HG03066 (cell line): Measurements from ENCODE around the gene MDN1.
A peak's percentile ranks its signal among the peaks of the same experiment; 100 is the strongest.
"Not testable (repeated sequence)": the region's sequence is repeated elsewhere in the genome, so short reads cannot be mapped to it uniquely, and the experiment has no call there.

Source experiments
- ATAC-seq: cut with Tn5 transposase; IDR thresholded peaks from one replicate; pipeline ENCODE4 v1.9.1; 2021; ENCODE audit warnings: low read depth; ENCODE audit not compliant: unreplicated experiment

The MDN1 gene

DNA sequence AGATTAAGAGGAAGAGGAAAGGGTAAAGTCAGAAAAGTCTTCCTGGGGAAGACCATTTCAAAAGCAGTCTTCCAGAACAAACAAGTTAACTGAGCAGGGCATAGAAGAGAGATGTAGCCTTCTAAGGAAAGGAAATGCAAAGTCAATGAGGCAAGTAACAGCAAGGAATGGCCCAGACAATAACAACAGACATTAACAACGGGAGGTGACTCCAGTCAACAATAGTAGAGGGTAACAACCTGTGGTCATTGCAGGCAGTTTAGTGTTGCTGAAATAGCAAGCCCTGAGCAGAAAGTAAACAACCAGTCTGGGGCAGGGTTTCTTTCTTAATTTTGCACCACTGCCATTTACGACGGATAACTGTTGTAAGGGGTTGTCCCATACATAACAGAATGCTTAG is 2.1 kb downstream of the MDN1 start:
- no peak for ATAC-seq

DNA sequence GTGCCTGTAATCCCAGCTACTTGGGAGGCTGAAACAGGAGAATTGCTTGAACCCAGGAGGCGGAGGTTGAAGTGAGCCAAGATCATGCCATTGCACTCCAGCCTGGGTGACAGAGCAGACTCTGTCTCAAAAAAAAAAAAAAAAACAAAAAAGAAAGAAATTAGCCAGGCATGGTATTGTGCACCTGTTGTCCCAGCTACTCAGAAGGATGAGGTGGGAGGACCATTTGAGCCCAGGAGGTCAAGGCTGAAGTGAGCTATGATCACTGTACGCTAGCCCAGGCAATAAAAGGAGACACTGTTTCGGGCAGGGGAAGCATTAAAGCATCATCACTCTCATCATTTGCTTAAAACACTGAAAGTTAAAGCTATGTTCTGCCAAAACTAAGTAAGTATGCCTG is 6.2 kb downstream of the MDN1 start:
- ATAC-seq, result not testable (repeated sequence)

DNA sequence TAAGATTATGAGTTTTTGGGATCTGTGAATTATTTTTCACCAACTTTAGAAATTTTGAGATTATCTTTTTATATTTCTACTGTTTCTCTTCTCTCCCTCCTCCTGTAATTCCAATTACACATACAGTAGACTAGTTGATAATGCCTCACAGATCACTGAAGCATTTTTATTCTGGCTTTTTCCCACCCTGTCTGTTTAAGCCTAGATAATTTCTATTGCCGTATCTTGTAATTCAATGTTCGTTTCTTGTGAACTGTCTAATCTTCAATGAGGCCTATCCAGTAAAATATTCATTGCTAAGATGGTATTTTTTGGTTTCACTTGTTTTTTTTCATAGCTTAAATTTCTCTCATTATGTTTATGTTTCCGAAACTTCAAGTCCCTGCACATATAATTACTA is 12.0 kb downstream of the MDN1 start:
- no peak for ATAC-seq

DNA sequence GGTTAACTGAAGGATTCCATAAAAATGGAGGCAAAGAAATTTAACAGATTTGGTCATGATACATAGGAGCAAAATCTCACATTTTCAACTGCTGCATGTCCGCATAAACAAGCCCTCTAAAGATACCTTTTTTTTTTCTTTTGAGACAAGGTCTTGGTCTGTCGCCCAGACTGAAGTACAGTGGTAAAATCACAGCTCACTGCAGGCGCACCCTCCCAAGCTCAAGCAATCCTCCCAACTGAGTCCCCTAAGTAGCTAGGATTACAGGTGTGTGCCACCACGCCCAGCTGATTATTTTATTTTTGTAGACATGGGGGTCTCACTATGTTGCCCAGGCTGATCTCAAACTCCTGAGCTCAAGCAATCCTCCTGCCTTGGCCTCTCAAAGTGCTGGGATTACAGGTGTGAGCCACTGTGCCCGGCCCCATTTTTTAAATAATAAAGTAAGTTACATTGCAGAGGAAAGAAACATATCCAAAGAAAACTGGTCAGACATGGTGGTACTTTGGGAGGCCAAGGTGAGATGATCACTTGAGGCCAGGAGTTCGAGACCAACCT is 13.7 kb downstream of the MDN1 start:
- no peak for ATAC-seq

DNA sequence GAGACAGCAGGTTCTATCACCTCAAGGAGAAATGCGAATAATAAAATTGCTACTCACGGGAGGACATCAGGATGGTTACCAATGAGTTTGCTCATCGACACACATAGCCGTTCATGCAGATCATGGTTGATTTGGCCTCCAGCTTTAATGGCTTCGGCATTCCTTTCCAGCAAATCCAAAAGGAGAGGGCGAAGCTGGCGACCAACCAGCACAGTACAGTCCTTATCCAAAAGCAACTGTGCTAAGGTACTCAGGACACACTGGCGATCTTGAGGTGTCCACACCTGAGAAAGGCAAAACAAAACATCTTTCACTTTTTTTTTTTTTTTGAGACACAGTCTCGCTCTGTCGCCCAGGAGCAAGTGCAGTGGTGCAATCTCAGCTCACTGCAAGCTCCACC is 16.3 kb downstream of the MDN1 start:
- no peak for ATAC-seq

DNA sequence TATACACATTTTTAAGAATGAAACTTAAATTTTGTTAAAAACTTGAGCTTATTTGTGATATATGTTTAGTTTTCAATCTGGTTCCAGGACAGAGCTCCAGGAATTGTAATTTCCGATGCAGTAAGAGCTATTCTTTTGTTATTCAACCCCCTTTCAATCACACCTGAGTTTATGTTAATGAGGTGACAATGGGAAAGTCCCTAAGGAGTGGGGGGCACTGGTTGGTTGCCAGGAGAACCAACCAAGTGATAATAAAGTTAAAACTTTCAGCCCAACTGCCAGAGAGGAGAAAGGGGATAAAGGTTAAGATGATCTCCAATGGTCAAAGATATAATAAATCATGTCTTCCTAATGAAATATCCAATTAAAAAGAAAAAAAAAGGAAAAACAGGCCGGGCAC is 19.8 kb downstream of the MDN1 start:
- no peak for ATAC-seq

DNA sequence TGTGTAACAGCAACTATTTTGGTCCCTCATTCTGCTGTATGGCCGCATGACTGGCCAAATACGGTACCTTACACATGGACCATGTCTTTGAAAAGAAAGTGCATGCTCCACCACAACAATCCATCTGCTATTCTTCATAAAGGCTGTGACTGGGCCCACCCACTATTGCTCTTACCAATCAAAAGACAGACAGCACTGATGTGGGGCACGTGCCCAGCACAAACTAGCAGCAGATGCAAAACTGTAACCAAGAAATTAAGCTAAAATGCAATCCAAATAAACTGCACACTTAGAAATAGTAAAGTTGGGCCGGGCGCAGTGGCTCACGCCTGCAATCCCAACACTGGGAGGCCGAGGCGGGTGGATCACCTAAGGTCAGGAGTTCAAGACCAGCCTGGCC is 20.5 kb downstream of the MDN1 start:
- no peak for ATAC-seq

DNA sequence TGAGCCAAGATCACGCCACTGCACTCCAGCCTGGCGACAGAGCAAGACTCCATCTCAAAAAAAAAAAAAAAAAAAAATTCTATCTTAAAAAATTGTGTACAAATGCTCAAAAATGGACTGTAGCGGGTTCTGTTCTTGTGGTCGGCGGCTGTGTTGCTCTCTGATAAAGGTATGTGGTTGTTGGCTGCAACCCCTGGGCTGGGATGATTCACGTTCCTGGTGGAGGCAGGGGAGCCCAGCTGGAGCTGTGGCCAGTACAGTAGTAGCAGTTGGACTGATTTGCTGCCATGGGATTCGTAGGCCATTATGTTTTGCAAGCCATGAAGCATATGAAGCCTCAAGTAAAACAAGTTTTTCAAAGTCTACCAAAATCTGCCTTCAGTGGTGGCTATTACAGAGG is 22.3 kb downstream of the MDN1 start:
- ATAC-seq, result no peak

DNA sequence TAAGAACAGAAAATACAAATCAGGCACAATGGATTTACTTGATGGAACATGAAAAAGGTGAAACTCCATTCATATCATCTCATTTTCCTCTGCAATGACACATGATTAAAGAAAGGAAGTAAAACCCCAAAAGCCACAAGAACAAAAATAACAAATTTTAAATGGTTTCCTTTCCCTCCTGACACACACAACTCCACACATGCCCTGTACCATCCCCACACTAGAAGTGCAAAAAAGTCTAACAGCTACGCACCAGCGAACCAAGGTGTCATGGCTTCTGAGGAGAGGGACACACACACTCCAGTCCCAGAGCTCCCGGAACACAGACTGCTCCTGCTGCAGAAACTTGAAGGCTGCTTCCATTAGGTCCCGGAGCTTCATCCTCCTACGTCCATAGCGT is 25.3 kb downstream of the MDN1 start:
- ATAC-seq, result no peak

DNA sequence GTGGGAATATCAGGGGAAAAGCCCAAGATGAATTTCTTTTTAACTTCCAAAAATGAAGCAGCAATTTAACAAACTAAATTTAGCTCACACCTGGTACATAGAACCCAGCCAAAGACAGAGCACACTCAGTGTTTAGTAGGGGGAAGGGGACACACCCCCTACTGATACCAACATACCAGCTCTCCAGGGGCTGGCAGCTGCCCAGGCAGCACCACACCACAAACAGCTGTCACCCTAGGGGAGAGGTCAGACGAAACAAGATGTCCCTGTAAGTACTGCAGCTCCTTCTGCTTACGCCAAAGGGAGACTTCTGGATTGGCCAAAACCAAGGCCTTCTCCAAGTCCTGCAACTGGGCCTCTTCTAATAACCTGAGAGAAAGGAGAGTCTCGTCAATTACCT is 26.0 kb downstream of the MDN1 start:
- ATAC-seq, result no peak

DNA sequence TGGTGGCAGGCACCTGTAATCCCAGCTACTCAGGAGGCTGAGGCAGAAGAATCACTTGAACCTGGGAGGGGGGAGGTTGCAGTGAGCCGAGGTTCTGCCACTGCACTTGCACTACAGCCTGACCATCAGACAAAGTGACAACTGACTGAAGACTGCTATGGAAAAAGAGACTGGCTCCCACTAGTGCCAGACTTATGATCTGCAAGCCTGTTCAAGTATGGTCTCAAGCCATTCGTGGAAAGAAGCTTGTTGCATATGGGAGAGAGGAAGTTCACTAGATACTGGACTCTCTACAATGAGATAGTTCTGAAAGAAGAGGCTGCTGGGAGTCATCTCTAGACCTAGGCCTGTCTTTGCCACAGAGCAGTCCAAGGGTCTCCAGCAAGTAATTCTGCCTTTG is 26.7 kb downstream of the MDN1 start:
- ATAC-seq, result peak; percentile 73

DNA sequence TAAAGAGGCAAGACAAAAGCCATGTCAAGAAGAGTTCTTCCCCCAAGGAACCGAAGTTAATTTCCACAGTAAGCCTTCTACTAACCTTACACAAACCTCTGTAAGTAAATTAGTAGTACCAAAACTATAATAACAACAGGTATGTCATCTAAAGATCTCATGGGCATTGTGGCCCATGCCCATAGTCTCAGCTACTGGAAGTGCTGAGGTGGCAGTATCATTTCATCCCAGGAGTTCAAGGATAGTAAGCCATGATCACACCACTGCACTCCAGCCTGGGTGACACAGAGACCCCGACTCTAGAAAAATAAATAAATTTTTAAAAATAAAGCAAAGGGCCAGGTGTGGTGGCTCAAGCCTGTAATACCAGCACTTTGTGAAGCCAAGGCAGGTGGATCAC is 29.2 kb downstream of the MDN1 start:
- ATAC-seq, result no peak

DNA sequence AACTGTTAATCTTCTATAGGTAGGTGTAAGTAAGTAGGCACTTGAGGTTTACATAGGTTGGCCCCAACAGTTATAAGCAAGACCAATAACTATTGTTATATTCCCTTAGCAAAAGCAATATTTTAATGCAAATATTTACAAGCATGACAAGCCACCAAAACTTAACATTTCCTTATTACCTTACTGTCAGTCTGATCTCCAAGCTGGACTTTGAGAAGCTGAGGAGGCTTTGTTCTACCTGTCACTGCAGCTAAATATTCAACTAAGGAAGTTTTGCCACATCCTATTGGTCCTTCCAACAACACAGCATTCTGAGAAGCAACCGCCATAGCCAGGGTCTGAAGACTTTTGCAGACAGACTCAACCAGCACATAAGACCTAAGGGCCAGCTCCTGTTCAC is 29.6 kb downstream of the MDN1 start:
- ATAC-seq, result no peak

DNA sequence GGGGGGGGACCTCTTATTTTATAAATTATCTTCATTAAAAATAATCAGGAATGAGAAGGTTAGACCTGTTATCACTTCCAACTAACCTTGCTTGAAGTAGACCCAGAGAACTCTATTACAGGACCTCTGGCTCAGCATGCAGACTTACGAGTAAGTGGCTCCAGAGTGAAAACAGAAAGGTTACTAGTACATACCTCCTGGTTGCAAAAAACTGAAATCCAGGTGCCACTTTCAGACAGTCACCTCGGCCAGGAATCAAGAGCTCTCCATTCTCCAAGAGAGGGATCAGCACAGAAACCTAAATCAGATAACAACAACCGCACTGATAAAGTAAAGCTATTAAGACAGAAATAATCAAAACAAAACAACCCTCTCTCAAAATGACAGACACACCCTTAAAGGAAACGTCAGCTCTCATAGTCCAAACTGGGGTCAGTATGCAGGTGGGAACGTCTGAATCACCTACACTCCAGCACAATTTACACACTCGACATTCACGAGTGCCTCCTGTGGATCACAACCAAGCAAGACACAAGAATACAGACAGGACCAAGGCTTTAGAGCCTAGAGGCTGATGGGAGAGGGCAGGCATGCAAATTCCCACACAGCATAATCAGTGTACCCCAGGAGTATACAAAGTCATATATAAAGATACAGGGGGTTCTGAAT is 31.8 kb downstream of the MDN1 start:
- ATAC-seq, result no peak

DNA sequence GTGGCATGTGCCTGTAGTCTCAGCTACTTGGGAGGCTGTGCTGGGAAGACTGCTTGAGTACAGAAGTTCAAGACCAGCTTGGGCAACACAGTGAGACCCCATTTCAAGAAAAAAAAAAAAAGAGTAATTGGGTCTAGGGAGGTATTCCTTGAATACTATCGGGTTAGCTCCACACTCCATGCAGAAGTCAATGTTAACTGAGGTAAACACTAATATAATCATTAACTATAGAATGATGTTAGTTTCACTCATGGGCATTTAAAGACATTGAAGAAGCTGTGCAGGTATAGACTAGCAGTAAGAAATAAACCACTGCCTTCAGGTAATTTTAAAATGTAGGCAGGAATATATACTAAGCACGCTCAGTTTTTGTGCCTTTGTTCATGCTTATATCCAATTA is 32.6 kb downstream of the MDN1 start:
- no peak for ATAC-seq

DNA sequence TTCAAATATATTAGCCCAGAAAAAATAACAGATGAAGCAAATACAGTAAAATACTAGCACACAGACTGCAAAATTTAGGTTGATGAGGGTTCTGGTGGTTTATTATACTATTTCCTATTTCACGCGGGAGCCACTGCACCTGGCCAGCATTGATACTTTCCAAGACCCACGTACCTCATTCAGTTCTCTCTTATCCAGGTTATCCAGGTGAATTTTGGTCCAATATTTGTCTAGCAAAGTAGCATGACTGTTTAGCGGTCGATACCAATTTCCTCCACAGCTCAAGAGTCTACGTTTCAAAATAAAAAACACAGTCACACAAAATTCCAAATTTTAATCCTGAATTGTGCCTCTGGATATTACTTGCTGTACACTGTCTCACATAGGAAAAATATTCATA is 34.8 kb downstream of the MDN1 start:
- ATAC-seq, result no peak

DNA sequence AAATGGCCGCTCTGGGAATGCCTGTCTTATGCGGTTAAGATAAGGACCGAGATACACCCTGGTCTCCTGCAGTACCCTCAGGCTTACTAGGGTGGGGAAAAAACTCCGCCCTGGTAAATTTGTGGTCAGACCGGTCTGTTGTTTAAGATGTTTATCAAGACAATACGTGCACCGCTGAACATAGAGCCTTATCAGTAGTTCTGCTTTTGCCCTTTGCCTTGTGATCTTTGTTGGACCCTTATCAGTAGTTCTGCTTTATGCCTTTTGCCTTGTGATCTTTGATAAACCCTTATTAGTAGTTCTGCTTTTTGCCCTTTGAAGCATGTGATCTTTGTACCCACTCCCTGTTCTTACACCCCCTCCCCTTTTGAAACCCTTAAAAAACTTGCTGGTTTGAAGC is 36.3 kb downstream of the MDN1 start:
- not testable (repeated sequence) for ATAC-seq

DNA sequence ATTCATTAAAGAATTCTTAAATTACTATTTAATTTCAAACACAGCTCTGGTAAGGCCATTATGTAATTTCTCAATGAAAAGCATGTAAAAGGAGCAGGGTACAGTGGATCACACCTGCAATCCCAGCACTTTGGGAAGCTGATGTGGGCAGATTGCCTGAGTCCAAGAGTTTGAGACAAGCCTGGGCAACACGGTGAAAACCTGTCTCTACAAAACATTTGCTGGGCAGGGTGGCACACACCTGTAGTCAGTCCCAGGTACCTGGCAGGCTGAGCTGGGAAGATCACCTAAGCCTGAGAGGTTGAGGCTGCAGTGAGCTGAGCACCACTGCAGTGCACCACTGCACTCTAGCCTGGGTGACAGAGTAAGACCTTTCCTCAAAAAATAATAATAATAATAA is 37.4 kb downstream of the MDN1 start:
- ATAC-seq, result no peak

DNA sequence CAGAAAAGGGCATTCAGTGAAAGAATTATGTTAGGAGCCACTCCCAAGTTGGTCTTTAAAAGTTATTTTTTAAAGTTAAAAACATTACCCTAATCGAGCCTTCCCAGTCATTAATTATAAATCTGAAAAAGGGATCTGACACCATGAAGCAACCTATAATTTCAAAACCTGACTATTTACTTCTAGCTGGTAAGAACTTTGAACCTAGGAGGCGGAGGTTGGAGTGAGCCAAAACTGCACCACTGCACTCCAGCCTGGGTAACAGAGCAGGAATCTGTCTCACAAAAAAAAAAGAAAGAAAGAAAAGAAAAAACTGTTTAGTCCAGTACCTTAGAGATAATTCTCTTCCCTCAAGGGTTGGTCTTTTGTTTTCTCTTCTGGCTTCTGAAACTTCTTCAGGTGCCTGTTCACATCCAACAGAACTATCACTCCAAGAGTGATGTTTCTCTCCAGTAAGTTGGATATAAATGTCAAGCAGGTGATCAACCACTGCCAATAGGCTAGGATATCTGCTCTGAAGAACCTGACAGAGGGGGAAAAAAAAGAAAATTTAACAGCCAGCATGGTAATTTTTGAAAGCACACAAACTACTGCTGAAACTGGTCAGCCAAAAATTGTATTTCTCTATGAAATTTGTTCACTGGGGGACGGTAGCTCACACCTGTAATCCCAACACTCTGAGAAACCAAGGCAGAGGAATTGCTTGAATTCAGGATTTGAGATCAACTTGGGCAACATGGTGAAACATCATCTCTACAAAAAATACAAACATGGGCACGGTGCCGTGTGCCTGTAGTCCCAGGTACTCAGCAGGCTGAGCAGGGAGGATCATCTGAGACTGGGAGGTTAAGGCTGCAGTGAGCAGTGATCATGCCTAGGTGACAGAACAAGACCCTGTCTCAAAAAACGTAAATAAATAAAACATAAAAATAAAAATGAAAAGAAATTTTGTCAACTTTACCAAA is 38.2 kb downstream of the MDN1 start:
- ATAC-seq, result no peak

DNA sequence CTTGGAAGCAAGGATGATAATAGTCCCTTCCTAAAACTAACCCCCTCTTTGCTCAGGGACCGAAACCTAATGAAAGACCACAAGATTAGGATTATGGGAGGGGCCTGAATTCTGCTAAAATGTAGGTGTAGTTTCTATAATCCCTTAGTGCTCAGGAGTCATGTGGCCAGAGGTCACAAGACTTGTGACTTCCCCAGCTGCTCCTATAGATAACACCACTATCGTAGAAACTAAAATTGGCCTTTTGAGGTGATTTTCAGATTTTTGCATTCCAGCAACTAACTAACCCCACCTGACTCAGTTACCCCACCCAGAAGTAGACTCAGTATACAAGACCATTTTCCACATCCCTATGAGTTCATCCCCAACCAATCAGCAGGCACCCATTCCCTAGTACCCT is 42.1 kb downstream of the MDN1 start:
- no peak for ATAC-seq

DNA sequence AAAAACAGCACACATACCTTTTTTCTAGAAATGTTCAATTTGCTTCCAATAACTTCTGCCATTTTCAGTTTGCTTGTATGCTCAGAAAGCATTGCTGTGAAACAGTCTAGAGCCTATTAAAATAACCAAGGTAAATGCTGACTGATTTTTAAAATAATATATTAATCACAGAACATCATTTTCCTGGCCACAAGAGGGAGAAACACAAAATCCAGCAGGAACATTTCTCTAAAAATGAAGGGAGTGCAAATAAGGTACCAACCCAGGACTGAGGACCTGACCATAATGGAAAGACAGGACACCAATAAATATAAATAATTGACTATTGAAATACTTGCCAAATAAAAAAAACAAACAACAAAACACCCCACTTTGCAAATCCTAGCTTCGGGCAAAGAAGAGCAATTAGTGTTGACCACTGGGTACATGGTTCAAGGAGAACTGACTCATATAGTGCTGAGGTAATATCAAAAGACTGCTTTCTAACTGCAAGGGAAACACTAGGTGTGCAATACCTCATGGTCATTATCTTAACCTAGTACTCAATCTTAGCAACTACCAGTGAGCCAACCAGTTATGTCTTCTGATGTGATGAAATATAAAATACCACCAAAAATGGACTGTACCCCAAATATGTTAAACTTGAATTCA is 42.9 kb downstream of the MDN1 start:
- ATAC-seq, result no peak
